CD4-positive, alpha-beta T cell treated with Interferon gamma for 1 hour (primary cell): ENCODE results near the gene LHFPL2.
"Not testable (repeated sequence)": the region's sequence is repeated elsewhere in the genome, so short reads cannot be mapped to it uniquely, and the experiment has no call there.

Source experiments
- DNase-seq: peaks from one replicate; pipeline ENCODE4 v3.0.0-alpha.2; 2020

Gene LHFPL2

GRCh38 chr5:78648359-78649210, at the start of gene LHFPL2:
LHFPL2 (minus strand) TSS chr5:78648772; CDS start chr5:78510213, 138,559 bp downstream.
- DNase-seq: peak; percentile 15

GRCh38 chr5:78696637-78697036, 48.1 kb upstream of the LHFPL2 start:
- DNase-seq: no peak

- DNase-seq: not testable (repeated sequence)
Measured at GRCh38 chr5:78696052-78696451, 47.5 kb upstream of the LHFPL2 start.

GRCh38 chr5:78693339-78693738, 44.8 kb upstream of the LHFPL2 start:
- DNase-seq: no peak

- DNase-seq: no peak
Measured at GRCh38 chr5:78691084-78691960, 42.8 kb upstream of the LHFPL2 start.

GRCh38 chr5:78690253-78690972, 41.8 kb upstream of the LHFPL2 start:
- DNase-seq: no peak

GRCh38 chr5:78689540-78690252, 41.1 kb upstream of the LHFPL2 start:
- no peak for DNase-seq

GRCh38 chr5:78687514-78687913, 38.9 kb upstream of the LHFPL2 start:
- not testable (repeated sequence) for DNase-seq

GRCh38 chr5:78683905-78684304, 35.3 kb upstream of the LHFPL2 start:
- DNase-seq: not testable (repeated sequence)

GRCh38 chr5:78679905-78680304, 31.3 kb upstream of the LHFPL2 start:
- no peak for DNase-seq

- DNase-seq: no peak
Measured at GRCh38 chr5:78677777-78678668, 29.5 kb upstream of the LHFPL2 start.

- no peak for DNase-seq
Measured at GRCh38 chr5:78675956-78676730, 27.6 kb upstream of the LHFPL2 start.

- DNase-seq: not testable (repeated sequence)
Measured at GRCh38 chr5:78673827-78674226, 25.3 kb upstream of the LHFPL2 start.

- DNase-seq: no peak
Measured at GRCh38 chr5:78672154-78672553, 23.6 kb upstream of the LHFPL2 start.

- no peak for DNase-seq
Measured at GRCh38 chr5:78671609-78672008, 23.0 kb upstream of the LHFPL2 start.

GRCh38 chr5:78670701-78671269, 22.2 kb upstream of the LHFPL2 start:
- DNase-seq: no peak

- no peak for DNase-seq
Measured at GRCh38 chr5:78669331-78669730, 20.8 kb upstream of the LHFPL2 start.

GRCh38 chr5:78667461-78668103, 19.0 kb upstream of the LHFPL2 start:
- DNase-seq: no peak

- not testable (repeated sequence) for DNase-seq
Measured at GRCh38 chr5:78666975-78667374, 18.4 kb upstream of the LHFPL2 start.

GRCh38 chr5:78666041-78666444, 17.5 kb upstream of the LHFPL2 start:
- DNase-seq: no peak
